K562 (cell line): ENCODE data around the gene COL1A2.

Source experiments
- POLR2AphosphoS2 ChIP-seq: IDR thresholded peaks from 2 replicates; pipeline ENCODE4 v1.6.1; 2012; ENCODE audit warnings: low read length, improper control_type of control experiment
- ZNF23 ChIP-seq: fragments of 250-450 bp; sonication (Bioruptor Pico); IDR thresholded peaks from 2 replicates; pipeline ENCODE4 v1.4.0; 2020; ENCODE audit warnings: mild to moderate bottlenecking
- TF ChIP-seq, protein P1 (sequence below): fragments of 450-650 bp; IDR thresholded peaks from 2 replicates; pipeline ENCODE4 v1.6.1; 2016; ENCODE audit warnings: low read depth
- TF ChIP-seq, protein P2 (sequence below), 3 experiments: IDR thresholded peaks in 2 of 3; conservative IDR thresholded peaks in 1 of 3; 2 replicates each; pipeline ENCODE4 v1.5.1; 2011 to 2012; ENCODE audit warnings: low read length in 3 of 3, mild to moderate bottlenecking in 3 of 3, control low read depth in 2 of 3, improper control_type of control experiment in 1 of 3, inconsistent platforms in 1 of 3, low read depth in 1 of 3, mixed read lengths in 1 of 3, moderate library complexity in 1 of 3; ENCODE audit not compliant: insufficient read depth in 2 of 3

DNA sequence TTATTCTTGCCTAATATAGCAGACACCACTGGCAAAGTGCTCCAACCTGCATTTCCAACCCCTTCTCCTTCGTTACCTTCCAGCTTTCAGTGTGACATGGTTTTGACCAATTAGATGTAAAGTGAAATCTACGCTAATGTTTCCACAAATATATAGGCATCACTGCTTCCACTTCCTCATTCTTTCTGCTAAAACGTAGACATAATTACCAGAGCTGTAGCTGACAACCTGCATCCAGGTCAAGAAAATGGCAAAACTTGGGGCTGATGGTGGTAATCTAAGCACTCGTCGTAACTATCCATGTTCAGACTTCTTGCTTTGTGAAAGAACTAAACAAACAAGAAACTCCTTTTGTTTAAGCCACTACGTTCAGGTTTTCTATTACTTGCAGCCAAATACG lies 41.8 kb upstream of the COL1A2 start:
- TF ChIP-seq ZNF23 (no peak), POLR2AphosphoS2 (no peak)
- TF ChIP-seq, protein P1, sequence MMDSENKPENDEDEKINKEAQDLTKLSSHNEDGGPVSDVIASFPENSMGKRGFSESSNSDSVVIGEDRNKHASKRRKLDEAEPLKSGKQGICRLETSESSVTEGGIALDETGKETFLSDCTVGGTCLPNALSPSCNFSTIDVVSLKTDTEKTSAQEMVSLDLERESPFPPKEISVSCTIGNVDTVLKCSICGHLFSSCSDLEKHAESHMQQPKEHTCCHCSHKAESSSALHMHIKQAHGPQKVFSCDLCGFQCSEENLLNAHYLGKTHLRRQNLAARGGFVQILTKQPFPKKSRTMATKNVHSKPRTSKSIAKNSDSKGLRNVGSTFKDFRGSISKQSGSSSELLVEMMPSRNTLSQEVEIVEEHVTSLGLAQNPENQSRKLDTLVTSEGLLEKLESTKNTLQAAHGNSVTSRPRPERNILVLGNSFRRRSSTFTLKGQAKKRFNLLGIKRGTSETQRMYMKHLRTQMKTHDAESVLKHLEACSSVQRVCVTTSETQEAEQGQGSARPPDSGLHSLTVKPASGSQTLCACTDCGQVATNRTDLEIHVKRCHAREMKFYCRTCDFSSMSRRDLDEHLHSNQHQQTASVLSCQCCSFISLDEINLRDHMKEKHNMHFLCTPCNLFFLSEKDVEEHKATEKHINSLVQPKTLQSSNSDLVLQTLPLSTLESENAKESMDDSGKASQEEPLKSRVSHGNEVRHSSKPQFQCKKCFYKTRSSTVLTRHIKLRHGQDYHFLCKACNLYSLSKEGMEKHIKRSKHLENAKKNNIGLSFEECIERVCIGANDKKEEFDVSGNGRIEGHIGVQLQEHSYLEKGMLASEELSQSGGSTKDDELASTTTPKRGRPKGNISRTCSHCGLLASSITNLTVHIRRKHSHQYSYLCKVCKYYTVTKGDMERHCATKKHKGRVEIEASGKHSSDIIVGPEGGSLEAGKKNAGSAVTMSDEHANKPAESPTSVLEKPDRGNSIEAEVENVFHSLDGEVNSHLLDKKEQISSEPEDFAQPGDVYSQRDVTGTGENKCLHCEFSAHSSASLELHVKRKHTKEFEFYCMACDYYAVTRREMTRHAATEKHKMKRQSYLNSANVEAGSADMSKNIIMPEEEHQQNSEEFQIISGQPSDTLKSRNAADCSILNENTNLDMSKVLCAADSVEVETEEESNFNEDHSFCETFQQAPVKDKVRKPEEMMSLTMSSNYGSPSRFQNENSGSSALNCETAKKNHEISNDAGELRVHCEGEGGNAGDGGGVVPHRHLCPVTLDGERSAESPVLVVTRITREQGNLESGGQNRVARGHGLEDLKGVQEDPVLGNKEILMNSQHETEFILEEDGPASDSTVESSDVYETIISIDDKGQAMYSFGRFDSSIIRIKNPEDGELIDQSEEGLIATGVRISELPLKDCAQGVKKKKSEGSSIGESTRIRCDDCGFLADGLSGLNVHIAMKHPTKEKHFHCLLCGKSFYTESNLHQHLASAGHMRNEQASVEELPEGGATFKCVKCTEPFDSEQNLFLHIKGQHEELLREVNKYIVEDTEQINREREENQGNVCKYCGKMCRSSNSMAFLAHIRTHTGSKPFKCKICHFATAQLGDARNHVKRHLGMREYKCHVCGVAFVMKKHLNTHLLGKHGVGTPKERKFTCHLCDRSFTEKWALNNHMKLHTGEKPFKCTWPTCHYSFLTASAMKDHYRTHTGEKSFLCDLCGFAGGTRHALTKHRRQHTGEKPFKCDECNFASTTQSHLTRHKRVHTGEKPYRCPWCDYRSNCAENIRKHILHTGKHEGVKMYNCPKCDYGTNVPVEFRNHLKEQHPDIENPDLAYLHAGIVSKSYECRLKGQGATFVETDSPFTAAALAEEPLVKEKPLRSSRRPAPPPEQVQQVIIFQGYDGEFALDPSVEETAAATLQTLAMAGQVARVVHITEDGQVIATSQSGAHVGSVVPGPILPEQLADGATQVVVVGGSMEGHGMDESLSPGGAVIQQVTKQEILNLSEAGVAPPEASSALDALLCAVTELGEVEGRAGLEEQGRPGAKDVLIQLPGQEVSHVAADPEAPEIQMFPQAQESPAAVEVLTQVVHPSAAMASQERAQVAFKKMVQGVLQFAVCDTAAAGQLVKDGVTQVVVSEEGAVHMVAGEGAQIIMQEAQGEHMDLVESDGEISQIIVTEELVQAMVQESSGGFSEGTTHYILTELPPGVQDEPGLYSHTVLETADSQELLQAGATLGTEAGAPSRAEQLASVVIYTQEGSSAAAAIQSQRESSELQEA, result no peak
- TF ChIP-seq, protein P2, sequence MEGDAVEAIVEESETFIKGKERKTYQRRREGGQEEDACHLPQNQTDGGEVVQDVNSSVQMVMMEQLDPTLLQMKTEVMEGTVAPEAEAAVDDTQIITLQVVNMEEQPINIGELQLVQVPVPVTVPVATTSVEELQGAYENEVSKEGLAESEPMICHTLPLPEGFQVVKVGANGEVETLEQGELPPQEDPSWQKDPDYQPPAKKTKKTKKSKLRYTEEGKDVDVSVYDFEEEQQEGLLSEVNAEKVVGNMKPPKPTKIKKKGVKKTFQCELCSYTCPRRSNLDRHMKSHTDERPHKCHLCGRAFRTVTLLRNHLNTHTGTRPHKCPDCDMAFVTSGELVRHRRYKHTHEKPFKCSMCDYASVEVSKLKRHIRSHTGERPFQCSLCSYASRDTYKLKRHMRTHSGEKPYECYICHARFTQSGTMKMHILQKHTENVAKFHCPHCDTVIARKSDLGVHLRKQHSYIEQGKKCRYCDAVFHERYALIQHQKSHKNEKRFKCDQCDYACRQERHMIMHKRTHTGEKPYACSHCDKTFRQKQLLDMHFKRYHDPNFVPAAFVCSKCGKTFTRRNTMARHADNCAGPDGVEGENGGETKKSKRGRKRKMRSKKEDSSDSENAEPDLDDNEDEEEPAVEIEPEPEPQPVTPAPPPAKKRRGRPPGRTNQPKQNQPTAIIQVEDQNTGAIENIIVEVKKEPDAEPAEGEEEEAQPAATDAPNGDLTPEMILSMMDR (IDR thresholded peaks at IDR 0.05 in 2 of 3, conservative IDR thresholded peaks at IDR 0.05 in 1 of 3; ENCODE audit: insufficient read depth in 2 of 3, low read depth in 1 of 3, low read length in 3 of 3), result no peak
